GM23338 (cell line): ENCODE measurements around the gene TMEM255B. TPM values are rescaled to one million over a fixed set of nuclear protein-coding genes. Genes with fewer than 3 reads are reported as not detected.

Source experiments
- ATAC-seq: fragments of 200-7000 bp; cut with Tn5 transposase; 3 replicates; pipeline ENCODE4 v1.9.1; 2020
- DNase-seq: peaks from one replicate; pipeline ENCODE4 v3.0.0-alpha.2; 2015; ENCODE audit warnings: low spot score
- H2AFZ ChIP-seq: fragments of 200-600 bp; sonication (generic); 2 replicates; pipeline ENCODE4 v1.8.0; 2016; ENCODE audit warnings: antibody characterized with exemption, mild to moderate bottlenecking, moderate library complexity
- H3F3A ChIP-seq: fragments of 200-600 bp; sonication (generic); replicated peaks from 2 replicates; pipeline ENCODE4 v1.8.0; 2017; ENCODE audit warnings: antibody characterized with exemption, mixed run types, low read depth
- H3K27ac ChIP-seq: fragments of 200-600 bp; sonication (generic); 2 replicates; pipeline ENCODE4 v1.6.1; 2016; ENCODE audit warnings: low read depth
- H3K27me3 ChIP-seq: fragments of 200-600 bp; sonication (generic); 2 replicates; pipeline ENCODE4 v1.8.0; 2016; ENCODE audit warnings: mild to moderate bottlenecking, mixed run types, moderate library complexity; ENCODE audit not compliant: insufficient read depth
- H3K36me3 ChIP-seq: fragments of 200-600 bp; sonication (generic); 2 replicates; pipeline ENCODE4 v1.8.0; 2016; ENCODE audit warnings: mild to moderate bottlenecking; ENCODE audit not compliant: insufficient read depth
- H3K4me1 ChIP-seq: fragments of 200-600 bp; sonication (generic); 2 replicates; pipeline ENCODE4 v1.8.0; 2016; ENCODE audit warnings: mild to moderate bottlenecking, moderate library complexity; ENCODE audit not compliant: insufficient read depth
- H3K4me2 ChIP-seq: fragments of 200-600 bp; sonication (generic); 2 replicates; pipeline ENCODE4 v1.7.1; 2017; ENCODE audit warnings: mixed run types
- H3K4me3 ChIP-seq: fragments of 200-600 bp; sonication (generic); 2 replicates; pipeline ENCODE4 v1.6.1; 2016; ENCODE audit warnings: mixed run types
- H3K79me2 ChIP-seq: fragments of 200-600 bp; sonication (generic); replicated peaks from 2 replicates; pipeline ENCODE4 v1.8.0; 2017; ENCODE audit warnings: mild to moderate bottlenecking; ENCODE audit not compliant: insufficient read depth
- H3K9me2 ChIP-seq: fragments of 200-600 bp; sonication (generic); 2 replicates; pipeline ENCODE4 v1.8.0; 2017; ENCODE audit not compliant: insufficient read depth
- H4K20me1 ChIP-seq: fragments of 200-600 bp; sonication (generic); replicated peaks from 2 replicates; pipeline ENCODE4 v1.8.0; 2017; ENCODE audit warnings: mild to moderate bottlenecking; ENCODE audit not compliant: insufficient read depth
- H3K27ac Mint-ChIP-seq: 2 replicates; pipeline ENCODE4 v1.8.0; 2020; ENCODE audit warnings: inconsistent platforms, mild to moderate bottlenecking, moderate library complexity, mixed read lengths
- H3K27me3 Mint-ChIP-seq: 3 replicates; pipeline ENCODE4 v1.8.0; 2022; ENCODE audit warnings: low read depth, mild to moderate bottlenecking, moderate library complexity, mixed read lengths, inconsistent platforms; ENCODE audit not compliant: insufficient read depth, poor library complexity
- H3K36me3 Mint-ChIP-seq: 3 replicates; pipeline ENCODE4 v1.8.0; 2021; ENCODE audit warnings: low read depth, mild to moderate bottlenecking, inconsistent platforms, moderate library complexity, mixed read lengths
- H3K4me1 Mint-ChIP-seq: 3 replicates; pipeline ENCODE4 v1.8.0; 2020; ENCODE audit warnings: mild to moderate bottlenecking, inconsistent platforms, mixed read lengths
- H3K4me3 Mint-ChIP-seq: 3 replicates; pipeline ENCODE4 v1.8.0; 2021; ENCODE audit warnings: moderate library complexity, mild to moderate bottlenecking, inconsistent platforms, mixed read lengths
- H3K9me3 Mint-ChIP-seq: 3 replicates; pipeline ENCODE4 v1.8.0; 2020; ENCODE audit warnings: moderate library complexity, mild to moderate bottlenecking, inconsistent platforms, mixed read lengths
- CREB1 ChIP-seq: fragments of 250-450 bp; sonication (Bioruptor Pico); IDR thresholded peaks from 2 replicates; pipeline ENCODE4 v1.5.0; 2020; ENCODE audit warnings: low read depth, mild to moderate bottlenecking, moderate library complexity
- CTCF ChIP-seq, 2 experiments: fragments of 200-600 bp in 1 of 2; sonication (generic) in 1 of 2; conservative IDR thresholded peaks; 2 replicates each; pipeline versions ENCODE4 v1.5.1 to v1.6.1; 2016 to 2017; ENCODE audit warnings: antibody characterized with exemption in 2 of 2, low read depth in 2 of 2, mild to moderate bottlenecking in 2 of 2, moderate library complexity in 1 of 2
- ETS1 ChIP-seq: IDR thresholded peaks from 2 replicates; pipeline ENCODE4 v1.6.1; 2016; ENCODE audit warnings: antibody characterized with exemption
- EZH2 ChIP-seq: fragments of 200-600 bp; sonication (generic); IDR thresholded peaks from one replicate; pipeline ENCODE4 v1.8.0; 2017; ENCODE audit warnings: antibody characterized with exemption, mild to moderate bottlenecking, low read depth; ENCODE audit not compliant: unreplicated experiment
- EZH2phosphoT487 ChIP-seq: fragments of 200-600 bp; sonication (generic); IDR thresholded peaks from one replicate; pipeline ENCODE4 v1.8.1; 2018; ENCODE audit warnings: antibody characterized with exemption; ENCODE audit not compliant: unreplicated experiment
- JUNB ChIP-seq: IDR thresholded peaks from one replicate; pipeline ENCODE4 v1.6.1; 2016; ENCODE audit warnings: antibody characterized with exemption; ENCODE audit not compliant: unreplicated experiment
- POLR2AphosphoS5 ChIP-seq: IDR thresholded peaks from 2 replicates; pipeline ENCODE4 v1.6.1; 2016; ENCODE audit warnings: antibody characterized with exemption, low read depth
- STAT1 ChIP-seq: IDR thresholded peaks from one replicate; pipeline ENCODE4 v1.6.1; 2016; ENCODE audit warnings: antibody characterized with exemption; ENCODE audit not compliant: unreplicated experiment
- ZNF114 ChIP-seq: fragments of 250-450 bp; sonication (Bioruptor Pico); IDR thresholded peaks from 2 replicates; pipeline ENCODE4 v1.5.0; 2020; ENCODE audit warnings: mild to moderate bottlenecking, moderate library complexity
- ZNF462 ChIP-seq: fragments of 250-450 bp; sonication (Bioruptor Pico); IDR thresholded peaks from 2 replicates; pipeline ENCODE4 v1.5.0; 2020; ENCODE audit warnings: mild to moderate bottlenecking, moderate library complexity
- polyA plus RNA-seq: library from polyadenylated mRNA; unstranded; fragments of >200 nt; fragmentation: Nextera tagmentation; extraction: Ambion mirVana; gene quantifications from 2 replicates; pipeline ENCODE4 v1.2.1, GENCODE V29; 2016
- total RNA-seq: library from RNA; depleted of rRNA; stranded (reverse); fragments of >200 nt; shearing (Covaris generic); gene quantifications from 2 replicates; pipeline ENCODE4 v1.2.3, GENCODE V29; 2014

The TMEM255B gene
- total and polyA plus RNA-seq, 2 experiments from 2014 or later, result 0.69 to 4.4 TPM

- no peak for ATAC-seq
- Histone ChIP-seq H3K4me3 (no peak overlapping the region), H3K27me3 (no peaks in the 10 kb centered on the region), H3K79me2 (no peaks in the 10 kb centered on the region), H3K36me3 (no peaks in the 10 kb centered on the region), H3K9me2 (no peaks in the 10 kb centered on the region), H3K4me1 (no peaks in the 10 kb centered on the region), H2AFZ (no peak overlapping the region), H3K4me2 (no peak overlapping the region), H4K20me1 (no peaks in the 10 kb centered on the region), H3K27ac (no peak overlapping the region), H3F3A (peaks cover 13% of the 10 kb centered on the region)
- H3K36me3 Mint-ChIP-seq, result peaks cover 6% of the 10 kb centered on the region; the same call in 1 of the 3 replicates
- no peak overlapping the region for H3K27ac Mint-ChIP-seq
- TF ChIP-seq EZH2 (no peak), POLR2AphosphoS5 (no peak), EZH2phosphoT487 (no peak), CTCF (conservative IDR thresholded peaks at IDR 0.05; ENCODE audit: low read depth in 2 of 2) (no peak), ZNF462 (CRISPR knock-in tag) (no peak), JUNB (no peak), CREB1 (CRISPR knock-in tag) (no peak), ZNF114 (CRISPR knock-in tag) (no peak), ETS1 (no peak), STAT1 (no peak)
- H3K9me3 Mint-ChIP-seq, result peaks cover 21% of the 10 kb centered on the region
- H3K4me3 Mint-ChIP-seq, result no peak overlapping the region
- H3K4me1 Mint-ChIP-seq, result peaks cover 16% of the 10 kb centered on the region
- H3K27me3 Mint-ChIP-seq, result peaks cover 12% of the 10 kb centered on the region
- DNase-seq, result no peak
Measured at GRCh38 chr13:113737803-113738202, 21.2 kb upstream of the TMEM255B start.
